K562 (cell line): ENCODE data around the gene COLQ. TPM values are rescaled to one million over a fixed set of nuclear protein-coding genes. Genes with fewer than 3 reads are reported as not detected.

ENCODE experiments used
- ATF2 ChIP-seq: sonication (generic); formaldehyde crosslinking; IDR thresholded peaks from 2 replicates; pipeline ENCODE4 v1.8.1; 2022; ENCODE audit warnings: missing genetic modification reagents
- BACH1 ChIP-seq: fragments of 200-800 bp; sonication (Bioruptor generic); IDR thresholded peaks from 2 replicates; pipeline ENCODE4 v1.6.1; 2016; ENCODE audit warnings: missing genetic modification characterization, missing compliant biosample characterization
- CBX8 ChIP-seq: fragments of 200-600 bp; sonication (generic); IDR thresholded peaks from 2 replicates; pipeline ENCODE4 v1.6.1; 2012; ENCODE audit warnings: borderline replicate concordance, mixed run types, low read depth, mild to moderate bottlenecking, moderate library complexity, mixed read lengths, low read length, control low read depth, inconsistent platforms; ENCODE audit not compliant: poor library complexity, severe bottlenecking; ENCODE audit errors: extremely low read depth
- CHD4 ChIP-seq: fragments of 200-600 bp; sonication (generic); IDR thresholded peaks from 3 replicates; pipeline ENCODE4 v1.6.1; 2012; ENCODE audit warnings: low read depth, mild to moderate bottlenecking, mixed read lengths, low read length, inconsistent platforms; ENCODE audit not compliant: insufficient read depth, insufficient replicate concordance, poor library complexity, severe bottlenecking
- CTCF ChIP-seq, 3 experiments: IDR thresholded peaks in 2 of 3; conservative IDR thresholded peaks in 1 of 3; 2 replicates each; pipeline ENCODE4 v1.5.1; 2011 to 2012; ENCODE audit warnings: low read length in 3 of 3, mild to moderate bottlenecking in 3 of 3, control low read depth in 2 of 3, improper control_type of control experiment in 1 of 3, inconsistent platforms in 1 of 3, low read depth in 1 of 3, mixed read lengths in 1 of 3, moderate library complexity in 1 of 3; ENCODE audit not compliant: insufficient read depth in 2 of 3
- ELF4 ChIP-seq: fragments of 450-650 bp; formaldehyde crosslinking; IDR thresholded peaks from 2 replicates; pipeline ENCODE4 v1.4.0; 2022; ENCODE audit warnings: missing genetic modification characterization
- ERF ChIP-seq: fragments of 450-650 bp; formaldehyde crosslinking; IDR thresholded peaks from 2 replicates; pipeline ENCODE4 v1.4.0; 2020; ENCODE audit warnings: mild to moderate bottlenecking, mixed read lengths
- HDAC1 ChIP-seq, 2 experiments: fragments of 450-650 bp; IDR thresholded peaks; 2 replicates each; pipeline ENCODE4 v1.6.1; 2016 to 2017; ENCODE audit warnings: inconsistent platforms in 1 of 2, mild to moderate bottlenecking in 1 of 2, moderate library complexity in 1 of 2
- JUN ChIP-seq, 2 experiments: sonication (generic) in 1 of 2; formaldehyde crosslinking in 1 of 2; IDR thresholded peaks; 2 replicates each; pipeline versions ENCODE4 v1.6.1 to v1.8.0; 2012 to 2022; ENCODE audit warnings: borderline replicate concordance in 2 of 2, mild to moderate bottlenecking in 2 of 2, improper control_type of control experiment in 1 of 2, low read depth in 1 of 2, low read length in 1 of 2, missing genetic modification reagents in 1 of 2
- MAX ChIP-seq: sonication (generic); formaldehyde crosslinking; IDR thresholded peaks from 2 replicates; pipeline ENCODE4 v1.9.0; 2022; ENCODE audit warnings: mild to moderate bottlenecking, missing genetic modification reagents
- NCOA4 ChIP-seq: fragments of 450-650 bp; IDR thresholded peaks from 2 replicates; pipeline ENCODE4 v1.6.1; 2018; ENCODE audit warnings: mild to moderate bottlenecking; ENCODE audit not compliant: partially characterized antibody
- POLR2AphosphoS5 ChIP-seq: IDR thresholded peaks from 2 replicates; pipeline ENCODE4 v1.6.1; 2011; ENCODE audit warnings: mild to moderate bottlenecking, low read depth, low read length, moderate library complexity; ENCODE audit not compliant: control insufficient read depth, insufficient read depth
- PURB ChIP-seq: sonication (generic); formaldehyde crosslinking; IDR thresholded peaks from 2 replicates; pipeline ENCODE4 v1.9.0; 2021; ENCODE audit warnings: low read depth, mild to moderate bottlenecking, missing genetic modification reagents
- RBM34 ChIP-seq: fragments of 200-400 bp; formaldehyde crosslinking; IDR thresholded peaks from 2 replicates; pipeline ENCODE4 v1.6.1; 2018; ENCODE audit warnings: low read length, borderline replicate concordance; ENCODE audit not compliant: insufficient read depth
- RFX7 ChIP-seq: fragments of 250-450 bp; sonication (Bioruptor Pico); IDR thresholded peaks from 2 replicates; pipeline ENCODE4 v1.5.1; 2021; ENCODE audit warnings: mild to moderate bottlenecking
- SAP30 ChIP-seq: fragments of 200-600 bp; sonication (generic); IDR thresholded peaks from 2 replicates; pipeline ENCODE4 v1.6.1; 2012; ENCODE audit warnings: borderline replicate concordance, low read depth, mild to moderate bottlenecking, moderate library complexity, low read length, control low read depth, inconsistent platforms; ENCODE audit not compliant: insufficient read depth, poor library complexity, severe bottlenecking
- SLC30A9 ChIP-seq: fragments of 250-450 bp; sonication (Bioruptor Pico); IDR thresholded peaks from 2 replicates; pipeline ENCODE4 v1.8.0; 2022; ENCODE audit warnings: mild to moderate bottlenecking, moderate library complexity
- SMARCB1 ChIP-seq: IDR thresholded peaks from 2 replicates; pipeline ENCODE4 v1.6.1; 2011; ENCODE audit warnings: improper control_type of control experiment, low read depth; ENCODE audit not compliant: insufficient read length
- SNRNP70 ChIP-seq: fragments of 200-400 bp; formaldehyde crosslinking; optimal IDR thresholded peaks from 2 replicates; pipeline ENCODE3; 2017; ENCODE audit warnings: low read depth, low read length
- SREBF1 ChIP-seq: fragments of 150-350 bp; IDR thresholded peaks from 2 replicates; pipeline ENCODE4 v1.6.1; 2014; ENCODE audit warnings: antibody characterized with exemption, low read depth, low read length, borderline replicate concordance
- TCF3 ChIP-seq: sonication (generic); formaldehyde crosslinking; IDR thresholded peaks from 2 replicates; pipeline ENCODE4 v1.4.0; 2020; ENCODE audit warnings: mild to moderate bottlenecking, missing genetic modification reagents
- ZNF24 ChIP-seq: fragments of 450-650 bp; IDR thresholded peaks from 2 replicates; pipeline ENCODE4 v1.6.1; 2016
- ZNF324 ChIP-seq: fragments of 250-450 bp; sonication (Bioruptor Pico); IDR thresholded peaks from 2 replicates; pipeline ENCODE4 v1.4.0; 2020; ENCODE audit warnings: mild to moderate bottlenecking
- polyA plus RNA-seq, 8 experiments: library from polyadenylated mRNA; depleted of rRNA in 4 of 8; stranded (reverse) in 5 of 8; unstranded in 3 of 8; fragments of >200 nt; fragmentation: Nextera tagmentation in 2 of 8; fragmentation: Illumina TruSeq in 1 of 8; extraction: Ambion mirVana in 2 of 8; extraction: Trizol in 1 of 8; gene quantifications; 2 replicates each; pipeline versions ENCODE4 v1.2.1 to v1.2.3, GENCODE V29; 2011 to 2014; ENCODE audit warnings: inconsistent platforms in 1 of 8, missing spikeins in 1 of 8
- total RNA-seq, 7 experiments: library from RNA; depleted of rRNA in 6 of 7; stranded (reverse); fragments of >200 nt in 6 of 7; fragmentation: Illumina TruSeq in 2 of 7; extraction: Trizol in 2 of 7; gene quantifications; 2 replicates each; pipeline versions ENCODE4 v1.2.1 to v1.2.3, GENCODE V29; 2011 to 2021; ENCODE audit warnings: low replicate concordance in 1 of 7

The COLQ gene
- total and polyA plus RNA-seq, 9 of the 15 experiments (the other 6 are each of a cell fraction or from before 2014, with no cell fraction given) = 0.04 to 0.36 (median 0.27) TPM; not detected in 4

- TF ChIP-seq ATF2 (no peak), ERF (CRISPR knock-in tag) (no peak), CTCF (IDR thresholded peaks at IDR 0.05 in 2 of 3, conservative IDR thresholded peaks at IDR 0.05 in 1 of 3; ENCODE audit: insufficient read depth in 2 of 3, low read depth in 1 of 3, low read length in 3 of 3) (0 out of 6 replicates have a peak, but pooled peaks of 1 of the 3 experiments have one; percentile 23), RBM34 (no peak), CBX8 (no peak), BACH1 (tag) (no peak), SLC30A9 (no peak), TCF3 (CRISPR knock-in tag) (no peak), ZNF324 (no peak), CHD4 (no peak), SNRNP70 (no peak), ZNF24 (no peak), MAX (peak; percentile 38; the same call in 1 of the 2 replicates), NCOA4 (no peak), SREBF1 (no peak), POLR2AphosphoS5 (peak; percentile 87; the same call in 1 of the 2 replicates), HDAC1 (IDR thresholded peaks at IDR 0.05) (peak in 1 of 2 experiments; percentile 89; a peak in 2 of 4 replicates), PURB (no peak), RFX7 (CRISPR knock-in tag) (no peak), JUN (IDR thresholded peaks at IDR 0.05; ENCODE audit: borderline replicate concordance, low read depth, low read length) (no peak), JUN (CRISPR knock-in tag; IDR thresholded peaks at IDR 0.05; ENCODE audit: borderline replicate concordance) (no peak), SAP30 (peak; percentile 48), SMARCB1 (no peak), ELF4 (CRISPR knock-in tag) (peak; percentile 56; the same call in 1 of the 2 replicates)
Measured at GRCh38 chr3:15427182-15427880, 94.2 kb downstream of the COLQ start, which contains the start of the genes EAF1 and METTL6 (continued).
